ENCODE measurements around the gene PPP2R2B.

The PPP2R2B gene

DNA sequence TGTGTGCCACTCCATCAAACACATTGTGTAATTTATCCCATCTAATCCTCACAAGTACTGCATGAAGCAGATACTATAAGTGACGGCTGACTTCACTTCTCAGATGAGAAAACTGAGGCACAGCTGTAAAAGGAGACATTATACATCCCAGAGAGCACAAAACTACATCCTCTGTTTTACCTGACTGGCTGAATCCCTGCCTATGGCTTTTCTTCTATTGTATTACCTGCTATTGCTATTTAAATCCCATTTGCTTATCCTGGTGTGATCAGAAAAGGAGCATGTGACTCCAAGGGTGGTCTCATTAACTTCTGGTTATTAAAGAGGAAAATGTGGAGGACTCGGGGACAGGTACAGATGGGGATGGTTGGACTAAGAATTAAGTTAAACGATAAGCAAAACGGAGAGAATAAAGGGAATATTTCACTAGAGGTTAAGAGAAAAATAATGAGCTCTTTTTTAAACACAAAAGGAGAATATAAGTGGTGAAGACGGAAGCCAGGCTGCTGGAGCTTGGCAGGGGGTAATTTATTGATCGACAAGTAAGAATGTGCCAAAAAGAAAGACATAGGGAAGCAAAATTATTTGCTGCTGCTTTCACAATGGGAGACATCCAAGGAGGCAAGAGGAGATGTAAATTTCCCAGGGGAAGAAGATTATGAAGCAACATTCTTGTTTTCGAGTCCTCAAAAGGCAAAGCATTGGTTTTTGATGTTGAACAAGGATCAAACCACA lies 206.8 kb downstream of the PPP2R2B start:
- Histone ChIP-seq H3K36me3 (no peaks in the 10 kb centered on the region), H3K4me3 (ENCODE audit: low read depth in 1 of 2, low read length in 1 of 2) (no peak overlapping the region)
- TF ChIP-seq, protein P1, sequence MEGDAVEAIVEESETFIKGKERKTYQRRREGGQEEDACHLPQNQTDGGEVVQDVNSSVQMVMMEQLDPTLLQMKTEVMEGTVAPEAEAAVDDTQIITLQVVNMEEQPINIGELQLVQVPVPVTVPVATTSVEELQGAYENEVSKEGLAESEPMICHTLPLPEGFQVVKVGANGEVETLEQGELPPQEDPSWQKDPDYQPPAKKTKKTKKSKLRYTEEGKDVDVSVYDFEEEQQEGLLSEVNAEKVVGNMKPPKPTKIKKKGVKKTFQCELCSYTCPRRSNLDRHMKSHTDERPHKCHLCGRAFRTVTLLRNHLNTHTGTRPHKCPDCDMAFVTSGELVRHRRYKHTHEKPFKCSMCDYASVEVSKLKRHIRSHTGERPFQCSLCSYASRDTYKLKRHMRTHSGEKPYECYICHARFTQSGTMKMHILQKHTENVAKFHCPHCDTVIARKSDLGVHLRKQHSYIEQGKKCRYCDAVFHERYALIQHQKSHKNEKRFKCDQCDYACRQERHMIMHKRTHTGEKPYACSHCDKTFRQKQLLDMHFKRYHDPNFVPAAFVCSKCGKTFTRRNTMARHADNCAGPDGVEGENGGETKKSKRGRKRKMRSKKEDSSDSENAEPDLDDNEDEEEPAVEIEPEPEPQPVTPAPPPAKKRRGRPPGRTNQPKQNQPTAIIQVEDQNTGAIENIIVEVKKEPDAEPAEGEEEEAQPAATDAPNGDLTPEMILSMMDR (IDR thresholded peaks at IDR 0.05) = no peak

DNA sequence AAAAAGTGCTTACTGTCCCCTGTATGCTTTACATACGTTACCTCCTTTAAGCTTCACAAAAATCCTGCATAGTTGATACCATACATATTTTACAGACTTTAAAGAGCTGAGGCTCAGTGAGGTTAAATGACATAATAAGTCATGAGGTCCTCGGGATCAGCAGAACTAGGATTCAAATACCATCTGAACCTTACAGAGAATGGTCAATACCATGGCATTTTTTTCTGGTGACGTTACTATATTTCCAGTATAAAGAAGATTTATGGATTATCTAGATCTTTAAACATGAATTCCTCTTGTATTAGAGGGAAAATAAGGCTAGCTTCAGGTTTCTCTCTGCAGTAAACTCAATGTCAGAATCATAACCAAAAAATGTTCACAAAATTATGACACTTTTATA lies 208.9 kb downstream of the PPP2R2B start:
- H3K4me1 ChIP-seq (ENCODE audit: control insufficient read depth in 1 of 2, insufficient read depth in 1 of 2, low read depth in 1 of 2, low read length in 1 of 2) = no peaks in the 10 kb centered on the region
- H3K9me3 ChIP-seq = no peaks in the 10 kb centered on the region
- H3K4me3 ChIP-seq (ENCODE audit: low read depth in 1 of 2, low read length in 1 of 2) = no peak overlapping the region
- H3K27ac ChIP-seq = no peak overlapping the region
- TF ChIP-seq, protein P1 (IDR thresholded peaks at IDR 0.05) = no peak
- H3K27me3 ChIP-seq = peaks cover 9% of the 10 kb centered on the region
- no peaks in the 10 kb centered on the region for H3K36me3 ChIP-seq

More for the DNA sequence above, 206.8 kb downstream of the PPP2R2B start:
- Histone ChIP-seq H3K4me1 (ENCODE audit: control insufficient read depth in 1 of 2, insufficient read depth in 1 of 2, low read depth in 1 of 2, low read length in 1 of 2) (no peaks in the 10 kb centered on the region), H3K27ac (no peak overlapping the region), H3K9me3 (no peaks in the 10 kb centered on the region), H3K27me3 (peaks cover 9% of the 10 kb centered on the region)

DNA sequence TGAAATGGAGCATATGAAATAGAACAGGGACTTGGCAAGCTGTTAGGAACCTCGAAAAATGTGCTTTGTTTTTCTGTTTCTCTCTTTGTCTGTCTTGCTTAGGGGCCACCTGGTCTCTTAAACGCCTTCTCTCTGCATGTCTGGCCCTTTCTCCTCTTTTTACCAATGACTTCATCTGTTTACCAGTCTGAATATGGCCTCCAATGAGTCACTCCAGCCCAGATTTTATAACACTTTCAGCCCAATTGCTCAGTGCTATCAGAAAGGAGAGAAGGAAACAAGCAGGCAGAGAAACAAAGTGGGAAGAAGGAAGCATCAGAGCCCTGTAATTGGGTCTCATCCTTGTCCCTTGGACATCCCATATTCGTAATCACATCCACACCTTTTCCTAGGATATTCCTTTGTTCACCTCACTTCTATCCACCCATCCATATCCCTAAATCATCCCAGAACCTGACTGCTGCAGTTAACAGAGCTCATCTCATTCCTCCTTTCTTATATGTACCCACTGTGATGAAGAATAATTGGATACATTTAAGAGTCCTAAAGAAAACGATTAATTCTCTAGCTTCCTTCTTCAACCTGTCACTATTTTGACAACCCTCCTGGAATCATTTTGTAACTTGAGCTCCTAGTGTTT lies 210.8 kb downstream of the PPP2R2B start:
- Histone ChIP-seq H3K27me3 (peaks cover under 1% of the 10 kb centered on the region), H3K36me3 (no peaks in the 10 kb centered on the region), H3K27ac (no peak overlapping the region), H3K4me1 (ENCODE audit: control insufficient read depth in 1 of 2, insufficient read depth in 1 of 2, low read depth in 1 of 2, low read length in 1 of 2) (no peaks in the 10 kb centered on the region), H3K4me3 (ENCODE audit: low read depth in 1 of 2, low read length in 1 of 2) (no peak overlapping the region), H3K9me3 (no peaks in the 10 kb centered on the region)
- TF ChIP-seq, protein P1 (IDR thresholded peaks at IDR 0.05) = no peak

DNA sequence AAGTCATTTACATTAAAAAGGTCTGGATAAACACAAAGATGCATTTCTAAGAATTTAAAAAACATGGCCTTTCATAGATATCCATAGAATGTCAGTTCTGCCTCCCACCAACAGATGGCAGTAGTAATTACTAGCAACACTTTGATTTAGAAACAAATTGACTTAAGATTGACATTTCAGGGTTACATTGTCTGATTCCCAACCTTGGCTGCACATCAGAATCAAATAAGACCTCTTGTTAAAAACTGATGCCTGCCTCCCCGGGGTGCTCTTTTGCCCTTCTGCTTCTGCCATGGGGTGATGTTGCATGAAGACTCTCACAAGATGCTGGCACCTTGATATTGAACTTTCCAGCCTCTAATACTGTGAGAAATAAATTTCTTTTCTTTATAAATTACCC lies 216.3 kb downstream of the PPP2R2B start:
- Histone ChIP-seq H3K4me3 (ENCODE audit: low read depth in 1 of 2, low read length in 1 of 2) (no peak overlapping the region), H3K36me3 (no peaks in the 10 kb centered on the region), H3K27ac (no peak overlapping the region), H3K27me3 (no peaks in the 10 kb centered on the region), H3K4me1 (ENCODE audit: control insufficient read depth in 1 of 2, insufficient read depth in 1 of 2, low read depth in 1 of 2, low read length in 1 of 2) (no peaks in the 10 kb centered on the region), H3K9me3 (no peaks in the 10 kb centered on the region)
- TF ChIP-seq, protein P1 (IDR thresholded peaks at IDR 0.05) = no peak

DNA sequence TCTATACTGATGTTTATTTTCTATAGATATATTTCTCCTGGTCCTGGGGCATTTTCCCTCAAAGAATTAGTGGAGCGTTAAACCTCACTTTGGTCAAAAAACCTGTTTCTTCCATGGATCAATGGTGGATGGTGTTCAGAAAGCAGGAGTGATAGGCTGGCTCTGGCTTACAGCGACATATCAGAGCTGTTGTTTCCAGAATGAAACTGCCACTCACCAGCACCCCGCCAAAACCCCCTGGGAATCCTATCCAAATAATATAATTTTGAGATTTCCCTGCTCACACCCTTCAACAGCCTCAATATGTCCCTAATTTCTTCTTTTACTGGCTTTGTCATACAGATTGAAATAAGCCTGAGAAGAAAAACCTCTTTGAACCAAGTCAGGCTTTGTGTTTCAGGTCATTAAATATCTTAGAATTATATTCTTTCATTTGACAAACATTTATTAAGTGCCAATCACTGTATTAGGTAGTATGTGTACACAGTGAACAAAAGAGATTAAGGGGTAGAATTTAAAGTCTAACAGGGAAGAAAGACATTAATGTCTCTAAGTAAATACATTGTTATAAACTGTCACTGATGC lies 218.1 kb downstream of the PPP2R2B start:
- H3K36me3 ChIP-seq = no peaks in the 10 kb centered on the region
- no peak overlapping the region for H3K4me3 ChIP-seq (ENCODE audit: low read depth in 1 of 2, low read length in 1 of 2)
- H3K27ac ChIP-seq = no peak overlapping the region
- H3K4me1 ChIP-seq (ENCODE audit: control insufficient read depth in 1 of 2, insufficient read depth in 1 of 2, low read depth in 1 of 2, low read length in 1 of 2) = no peaks in the 10 kb centered on the region
- TF ChIP-seq, protein P1 (IDR thresholded peaks at IDR 0.05) = no peak
- H3K9me3 ChIP-seq = no peaks in the 10 kb centered on the region
- H3K27me3 ChIP-seq = no peaks in the 10 kb centered on the region

Measured in neutrophil (primary cell).